ENCODE measurements around the gene MAGI2.

The MAGI2 gene

DNA sequence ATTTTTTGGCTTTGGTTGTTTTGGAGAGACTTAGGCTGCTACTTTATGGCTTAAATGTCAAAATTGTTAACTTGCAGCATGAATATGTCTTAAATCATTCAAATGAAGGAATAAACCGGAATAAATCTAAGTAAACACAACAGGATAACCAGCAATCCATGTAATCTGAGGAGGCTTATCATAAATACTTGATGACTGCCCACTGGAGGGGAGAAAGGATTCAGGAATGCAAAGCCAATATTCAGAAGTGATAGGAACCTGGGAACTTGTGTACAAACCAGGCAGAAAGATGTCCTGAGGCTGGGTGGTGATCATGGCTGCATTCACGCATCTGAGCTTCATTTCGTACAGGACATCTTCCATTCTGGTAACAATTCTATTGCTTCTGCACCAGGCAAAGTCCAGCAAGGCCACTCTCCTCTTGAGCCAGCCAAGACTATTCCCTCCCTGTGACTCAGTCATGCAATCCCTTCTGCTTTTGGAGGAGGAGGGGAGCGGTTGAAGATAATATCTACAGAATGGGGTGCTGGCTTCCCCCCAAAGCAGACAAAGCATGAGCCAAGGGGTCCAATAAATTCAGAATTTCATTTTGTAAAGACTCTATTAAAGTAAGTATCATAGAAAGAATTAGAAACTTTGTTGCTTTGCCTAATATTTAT is 1280.4 kb downstream of the MAGI2 start:
- CTCF ChIA-PET: interaction anchor here (0.9 kb wide), 1 partner anchor 813 kb away, joined by 6 read pairs; no protein-coding TSS in a partner anchor
- POLR2A ChIA-PET (ENCODE audit: low non-redundant PET): no interaction called here
- H3K27ac ChIP-seq: no peak overlapping the region
- DNase-seq (ENCODE audit: low spot score): no peak
- TF ChIP-seq, protein P1, sequence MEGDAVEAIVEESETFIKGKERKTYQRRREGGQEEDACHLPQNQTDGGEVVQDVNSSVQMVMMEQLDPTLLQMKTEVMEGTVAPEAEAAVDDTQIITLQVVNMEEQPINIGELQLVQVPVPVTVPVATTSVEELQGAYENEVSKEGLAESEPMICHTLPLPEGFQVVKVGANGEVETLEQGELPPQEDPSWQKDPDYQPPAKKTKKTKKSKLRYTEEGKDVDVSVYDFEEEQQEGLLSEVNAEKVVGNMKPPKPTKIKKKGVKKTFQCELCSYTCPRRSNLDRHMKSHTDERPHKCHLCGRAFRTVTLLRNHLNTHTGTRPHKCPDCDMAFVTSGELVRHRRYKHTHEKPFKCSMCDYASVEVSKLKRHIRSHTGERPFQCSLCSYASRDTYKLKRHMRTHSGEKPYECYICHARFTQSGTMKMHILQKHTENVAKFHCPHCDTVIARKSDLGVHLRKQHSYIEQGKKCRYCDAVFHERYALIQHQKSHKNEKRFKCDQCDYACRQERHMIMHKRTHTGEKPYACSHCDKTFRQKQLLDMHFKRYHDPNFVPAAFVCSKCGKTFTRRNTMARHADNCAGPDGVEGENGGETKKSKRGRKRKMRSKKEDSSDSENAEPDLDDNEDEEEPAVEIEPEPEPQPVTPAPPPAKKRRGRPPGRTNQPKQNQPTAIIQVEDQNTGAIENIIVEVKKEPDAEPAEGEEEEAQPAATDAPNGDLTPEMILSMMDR (conservative IDR thresholded peaks at IDR 0.05; ENCODE audit: low read depth): no peak

DNA sequence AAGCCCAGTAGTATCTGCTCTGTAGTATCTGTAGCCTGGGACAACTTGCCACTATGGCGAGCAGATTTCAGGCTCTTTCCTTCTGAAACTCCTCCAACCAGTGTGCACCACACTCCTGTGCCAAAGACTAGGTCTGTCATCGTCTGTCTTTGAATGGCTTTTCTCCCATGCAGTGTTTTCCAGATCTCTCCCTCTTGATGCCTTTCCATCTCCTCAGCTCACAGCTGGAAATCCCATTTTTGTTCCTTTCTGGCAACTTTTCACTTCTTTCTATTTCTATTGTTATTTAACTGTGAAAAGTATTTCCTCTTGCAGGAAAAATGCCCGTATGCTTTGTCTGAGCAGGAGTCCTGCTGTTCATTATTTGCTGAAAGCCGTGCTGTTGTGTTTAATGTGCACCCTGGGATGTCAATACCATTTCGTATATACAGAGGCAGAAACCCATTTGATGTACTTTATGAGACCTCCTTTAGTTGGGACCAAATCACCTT is 1281.2 kb downstream of the MAGI2 start:
- TF ChIP-seq, protein P1 (conservative IDR thresholded peaks at IDR 0.05; ENCODE audit: low read depth): no peak
- ChIA-PET CTCF (no interaction called here), POLR2A (ENCODE audit: low non-redundant PET) (no interaction called here)
- H3K27ac ChIP-seq: no peak overlapping the region
- no peak for DNase-seq (ENCODE audit: low spot score)

DNA sequence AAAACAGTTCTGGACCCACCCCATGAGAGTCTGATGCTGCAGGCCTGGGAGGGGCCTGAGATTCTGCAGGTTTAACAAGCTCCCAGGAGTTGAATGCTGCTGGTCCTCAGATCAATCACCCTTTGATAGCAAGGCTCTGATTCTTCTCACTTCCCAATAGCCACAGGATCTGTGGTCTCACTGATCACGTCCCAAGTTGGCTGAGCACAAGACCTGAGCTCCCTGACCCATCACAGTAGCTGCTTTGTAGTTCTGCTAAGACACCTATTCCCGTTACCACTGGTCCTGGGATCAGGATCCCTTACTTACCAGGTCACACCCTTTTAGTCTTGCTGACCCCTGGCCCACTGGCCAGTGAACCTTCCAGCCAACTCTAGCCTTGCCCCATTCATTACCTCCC is 1282.1 kb downstream of the MAGI2 start:
- TF ChIP-seq, protein P1 (conservative IDR thresholded peaks at IDR 0.05; ENCODE audit: low read depth): no peak
- ChIA-PET POLR2A (ENCODE audit: low non-redundant PET) (no interaction called here), CTCF (no interaction called here)
- no peak overlapping the region for H3K27ac ChIP-seq
- no peak for DNase-seq (ENCODE audit: low spot score)

DNA sequence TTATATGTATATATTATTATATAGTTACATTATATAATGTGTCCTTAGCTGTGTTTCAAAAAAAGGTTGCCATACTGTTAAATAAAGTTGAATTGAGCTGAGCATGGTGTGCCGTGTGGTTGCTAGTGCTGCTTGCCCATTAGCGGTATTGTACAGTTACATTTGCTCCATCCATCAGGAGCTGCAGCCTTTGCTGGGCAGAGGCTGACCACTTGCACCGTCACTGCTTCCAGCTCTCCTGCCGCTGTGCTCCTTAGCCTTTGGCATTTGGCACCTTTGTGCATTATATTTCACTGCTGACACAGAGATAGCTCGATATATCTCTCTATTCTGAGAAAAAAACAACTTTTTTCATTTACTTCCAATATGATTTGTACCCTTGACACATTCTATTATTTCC is 1282.7 kb downstream of the MAGI2 start:
- no peak overlapping the region for H3K27ac ChIP-seq
- CTCF ChIA-PET: no interaction called here
- DNase-seq (ENCODE audit: low spot score): no peak
- TF ChIP-seq, protein P1 (conservative IDR thresholded peaks at IDR 0.05; ENCODE audit: low read depth): no peak
- POLR2A ChIA-PET (ENCODE audit: low non-redundant PET): no interaction called here

DNA sequence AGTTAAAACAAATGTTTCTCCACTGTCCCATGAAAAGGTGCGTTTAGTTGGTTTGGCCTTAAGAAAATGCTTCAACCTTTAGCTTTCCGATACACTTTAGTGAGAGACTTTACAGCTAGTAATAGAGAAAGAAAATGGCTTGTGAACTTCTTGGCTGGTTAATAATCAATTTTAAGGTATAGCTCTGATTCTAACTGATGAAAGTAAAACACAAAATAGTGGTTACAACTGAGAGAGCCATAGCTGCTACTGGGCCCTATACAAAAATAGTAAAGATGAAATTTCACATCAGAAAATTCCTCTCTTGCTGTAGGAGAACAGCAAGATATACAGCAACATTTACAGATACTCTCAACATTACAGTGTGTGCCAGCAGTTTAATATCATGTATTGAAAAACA is 1283.5 kb downstream of the MAGI2 start:
- no peak for DNase-seq (ENCODE audit: low spot score)
- POLR2A ChIA-PET (ENCODE audit: low non-redundant PET): no interaction called here
- CTCF ChIA-PET: no interaction called here
- H3K27ac ChIP-seq: no peak overlapping the region
- TF ChIP-seq, protein P1 (conservative IDR thresholded peaks at IDR 0.05; ENCODE audit: low read depth): no peak

DNA sequence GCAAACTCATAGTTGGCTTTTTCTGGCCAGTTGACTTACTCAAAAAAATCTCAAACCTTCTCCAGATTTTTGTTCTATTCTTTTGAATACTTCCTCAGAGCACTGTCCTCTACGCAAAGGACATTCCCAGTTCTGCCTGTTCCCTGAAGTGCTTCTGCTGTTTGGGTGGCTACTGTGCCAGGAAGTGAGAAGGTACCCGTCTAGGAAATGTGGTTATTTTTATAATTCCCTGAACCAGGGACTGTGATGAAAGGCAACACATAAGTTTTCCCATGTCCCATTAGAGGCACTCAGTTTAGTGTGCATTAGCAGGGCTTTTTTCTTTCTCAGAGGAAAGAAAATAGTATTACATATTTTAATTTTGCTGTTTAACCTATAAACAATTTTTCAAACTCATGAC is 1284.6 kb downstream of the MAGI2 start:
- no peak for DNase-seq (ENCODE audit: low spot score)
- H3K27ac ChIP-seq: no peak overlapping the region
- ChIA-PET POLR2A (ENCODE audit: low non-redundant PET) (no interaction called here), CTCF (no interaction called here)
- TF ChIP-seq, protein P1 (conservative IDR thresholded peaks at IDR 0.05; ENCODE audit: low read depth): no peak
